ENCODE results near the gene NSD1. TPM values are rescaled to one million over a fixed set of nuclear protein-coding genes. Genes with fewer than 3 reads are reported as not detected.

Gene NSD1
- total and polyA plus RNA-seq, 10 of the 15 experiments (the other 5 are each of a cell fraction or from before 2014, with no cell fraction given) = 7.0 to 57.9 (median 30.4) TPM

DNA sequence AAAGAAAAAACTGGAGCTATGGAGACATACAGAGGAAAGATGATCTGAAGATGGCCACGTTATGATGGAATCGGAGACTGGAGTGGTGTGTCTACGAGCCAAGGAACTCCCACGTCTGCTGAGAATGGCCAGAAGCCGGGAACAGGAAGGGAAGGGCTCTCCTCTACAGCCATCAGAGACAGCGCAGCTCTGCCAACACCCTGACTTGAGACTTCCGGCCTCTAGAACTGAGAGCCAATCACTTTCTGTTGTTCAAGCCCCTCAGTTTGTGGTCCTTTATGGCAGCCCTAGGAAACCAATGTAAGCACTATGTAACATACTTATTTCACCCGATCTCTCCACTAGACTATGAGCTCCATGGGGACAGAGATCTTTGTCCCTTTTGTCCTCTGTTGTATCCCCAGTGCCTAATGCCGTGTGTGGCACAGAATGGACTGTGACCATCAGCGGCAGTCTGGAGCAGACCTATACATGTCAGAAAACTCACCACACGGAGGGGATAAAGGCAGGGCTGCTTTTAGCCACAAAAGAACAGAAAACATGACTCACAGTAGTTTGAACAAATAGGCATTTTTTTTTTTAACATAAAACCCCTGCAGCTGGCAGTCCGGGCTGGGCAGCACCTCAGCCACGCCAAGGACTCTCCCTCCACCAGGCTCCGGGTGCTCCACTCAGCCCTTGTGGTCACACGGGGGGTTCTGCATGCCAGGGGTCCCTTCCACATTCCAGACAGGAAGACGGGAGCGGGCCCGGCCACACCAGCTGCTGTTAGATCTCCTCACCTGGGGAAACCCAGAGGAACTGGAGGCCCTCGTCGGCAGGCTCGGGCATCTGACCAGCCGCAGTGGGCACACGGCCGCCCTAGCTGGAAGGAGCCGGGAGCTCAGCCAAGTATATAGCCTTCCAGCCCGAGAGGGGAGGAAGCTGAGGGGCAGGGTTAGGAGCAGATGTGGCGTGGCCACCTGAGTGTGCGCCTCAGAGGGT, 194.3 kb downstream of the NSD1 start:
- TF ChIP-seq JUNB (IDR thresholded peaks at IDR 0.05) = no peak
- no peak for TF ChIP-seq HDAC2 (IDR thresholded peaks at IDR 0.05)
- no peak for TF ChIP-seq SIX5 (IDR thresholded peaks at IDR 0.05; ENCODE audit: low read depth, low read length, severe bottlenecking)
- TF ChIP-seq HDGF (IDR thresholded peaks at IDR 0.05) = no peak
- no peak for TF ChIP-seq TBL1XR1 (IDR thresholded peaks at IDR 0.05; ENCODE audit: low read depth, low read length)
- no peak for TF ChIP-seq CREM (IDR thresholded peaks at IDR 0.05; ENCODE audit: low read depth)
- no peak for TF ChIP-seq RCOR1 (conservative IDR thresholded peaks at IDR 0.05; ENCODE audit: low read depth, low read length)
- no peak for TF ChIP-seq KAT2A (conservative IDR thresholded peaks at IDR 0.05; ENCODE audit: control insufficient read depth, low read depth, low read length)
- no peak for TF ChIP-seq PAX8 (IDR thresholded peaks at IDR 0.05)
- no peak for TF ChIP-seq SUZ12 (IDR thresholded peaks at IDR 0.05; ENCODE audit: unreplicated experiment)
- TF ChIP-seq, protein P1, sequence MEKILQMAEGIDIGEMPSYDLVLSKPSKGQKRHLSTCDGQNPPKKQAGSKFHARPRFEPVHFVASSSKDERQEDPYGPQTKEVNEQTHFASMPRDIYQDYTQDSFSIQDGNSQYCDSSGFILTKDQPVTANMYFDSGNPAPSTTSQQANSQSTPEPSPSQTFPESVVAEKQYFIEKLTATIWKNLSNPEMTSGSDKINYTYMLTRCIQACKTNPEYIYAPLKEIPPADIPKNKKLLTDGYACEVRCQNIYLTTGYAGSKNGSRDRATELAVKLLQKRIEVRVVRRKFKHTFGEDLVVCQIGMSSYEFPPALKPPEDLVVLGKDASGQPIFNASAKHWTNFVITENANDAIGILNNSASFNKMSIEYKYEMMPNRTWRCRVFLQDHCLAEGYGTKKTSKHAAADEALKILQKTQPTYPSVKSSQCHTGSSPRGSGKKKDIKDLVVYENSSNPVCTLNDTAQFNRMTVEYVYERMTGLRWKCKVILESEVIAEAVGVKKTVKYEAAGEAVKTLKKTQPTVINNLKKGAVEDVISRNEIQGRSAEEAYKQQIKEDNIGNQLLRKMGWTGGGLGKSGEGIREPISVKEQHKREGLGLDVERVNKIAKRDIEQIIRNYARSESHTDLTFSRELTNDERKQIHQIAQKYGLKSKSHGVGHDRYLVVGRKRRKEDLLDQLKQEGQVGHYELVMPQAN (conservative IDR thresholded peaks at IDR 0.05) = no peak
- TF ChIP-seq ZNF274 (IDR thresholded peaks at IDR 0.05; ENCODE audit: insufficient read depth, insufficient read length) = no peak
- TF ChIP-seq SRF (IDR thresholded peaks at IDR 0.05; ENCODE audit: low read depth in 2 of 2, low read length in 2 of 2) = no peak
- TF ChIP-seq ETV6 (conservative IDR thresholded peaks at IDR 0.05 in 1 of 2, IDR thresholded peaks at IDR 0.05 in 1 of 2; ENCODE audit: borderline replicate concordance in 1 of 2, low read depth in 1 of 2) = no peak
- no peak for TF ChIP-seq CREB1 (IDR thresholded peaks at IDR 0.05; ENCODE audit: low read depth)
- no peak for TF ChIP-seq NBN (IDR thresholded peaks at IDR 0.05)
- TF ChIP-seq CBFB (IDR thresholded peaks at IDR 0.05; ENCODE audit: low read depth) = no peak
- TF ChIP-seq NR2C1 (IDR thresholded peaks at IDR 0.05) = no peak
- no peak for TF ChIP-seq HCFC1 (IDR thresholded peaks at IDR 0.05; ENCODE audit: low read length)
- Histone ChIP-seq H3K9me3 (replicated peaks; ENCODE audit: control insufficient read depth, insufficient read depth, low read length) (no peaks in the 10 kb centered on the region), H3K27ac (ENCODE audit: control insufficient read depth, insufficient read depth) (no peak overlapping the region), H3K79me2 (ENCODE audit: control insufficient read depth, insufficient read depth, low read length) (no peaks in the 10 kb centered on the region), H3K4me1 (ENCODE audit: control insufficient read depth, insufficient read depth, low read length) (no peaks in the 10 kb centered on the region), H3K9ac (ENCODE audit: control insufficient read depth, insufficient read depth, low read length) (no peak overlapping the region), H3K27me3 (replicated peaks in 1 of 2; ENCODE audit: control insufficient read depth in 2 of 2, insufficient read depth in 2 of 2, low read length in 1 of 2) (no peaks in the 10 kb centered on the region), H2AFZ (ENCODE audit: control insufficient read depth, low read depth, low read length) (no peak overlapping the region), H3K4me2 (ENCODE audit: control insufficient read depth, insufficient read depth) (no peak overlapping the region), H3K4me3 (no peak overlapping the region), H3K36me3 (ENCODE audit: control insufficient read depth in 2 of 2, insufficient read depth in 2 of 2, low read length in 1 of 2) (peaks cover 17% of the 10 kb centered on the region in 2 experiments), H4K20me1 (ENCODE audit: control insufficient read depth, insufficient read depth) (no peaks in the 10 kb centered on the region; the same call in 1 of the 2 replicates)
- DNase-seq (ENCODE audit: low read depth, low spot score) = no peak
- POLR2A ChIA-PET = interaction anchor here (0.9 kb wide), 1 partner anchor 18 kb away, joined by 3 read pairs; no protein-coding TSS in a partner anchor
- in situ Hi-C loops (cut with MboI) (no loop called here), intact Hi-C loops (cut with micrococcal nuclease; ENCODE audit: unreplicated experiment) (no loop called here)
- SMC1A ChIA-PET (ENCODE audit: uncharacterized antibody, unreplicated experiment) = interaction anchor here (0.6 to 1.5 kb wide), 4 partner anchors 9 to 85 kb away, joined by 3 read pairs; no protein-coding TSS in a partner anchor
- BruUV-seq (replicated peaks) = no TSS peak
- FAIRE-seq = no peak
- ATAC-seq = no peak
- WGBS (ENCODE audit: insufficient coverage, insufficient replicate concordance, low lambda C conversion rate, missing lambda C conversion rate) = 87% methylated on average over 28 of the region's 28 CpGs
- CTCF ChIA-PET = interaction anchor here (1.2 to 1.5 kb wide), 2 partner anchors 12 to 42 kb away, joined by 4 read pairs; no protein-coding TSS in a partner anchor
- RAD21 ChIA-PET (ENCODE audit: unreplicated experiment) = interaction anchor here (1.0 kb wide), 1 partner anchor 62 kb away, joined by 4 read pairs; no protein-coding TSS in a partner anchor
